Activated CD4-positive, alpha-beta memory T cell treated with anti-CD3 and anti-CD28 coated beads, Interleukin-2, amount 10 ng/mL, durations not matched to agents 7 days and 5 days (primary cell): ENCODE measurements around the gene SLC8A2. TPM values are rescaled to one million over a fixed set of nuclear protein-coding genes. Genes with fewer than 3 reads are reported as not detected.
A peak's percentile ranks its signal among the peaks of the same experiment; 100 is the strongest.
"Not testable (repeated sequence)": the region's sequence is repeated elsewhere in the genome, so short reads cannot be mapped to it uniquely, and the experiment has no call there.

Experiments
- CTCF ChIA-PET: fragments of 350-600 bp; sonication (Branson Sonifier 250); formaldehyde crosslinking; loops from one replicate; lab custom pipeline; 2021; ENCODE audit warnings: antibody characterized with exemption, inconsistent platforms; lab: Charles Lee
- POLR2A ChIA-PET: fragments of 350-600 bp; sonication (Branson Sonifier 250); formaldehyde crosslinking; loops from one replicate; lab custom pipeline; 2021; ENCODE audit warnings: antibody characterized with exemption; lab: Charles Lee
- DNase-seq: peaks from one replicate; pipeline ENCODE4 v3.0.0-alpha.2; 2020
- H3K27ac Mint-ChIP-seq: one replicate; pipeline ENCODE4 v1.8.0; 2021; ENCODE audit warnings: mild to moderate bottlenecking, mixed read lengths
- H3K27me3 Mint-ChIP-seq: one replicate; pipeline ENCODE4 v1.8.0; 2021; ENCODE audit warnings: mixed read lengths
- H3K36me3 Mint-ChIP-seq: one replicate; pipeline ENCODE4 v1.8.0; 2021; ENCODE audit warnings: low read depth, mixed read lengths
- H3K4me1 Mint-ChIP-seq: one replicate; pipeline ENCODE4 v1.8.0; 2021; ENCODE audit warnings: mixed read lengths
- H3K4me3 Mint-ChIP-seq: one replicate; pipeline ENCODE4 v1.8.0; 2021; ENCODE audit warnings: mild to moderate bottlenecking, mixed read lengths
- H3K9me3 Mint-ChIP-seq: one replicate; pipeline ENCODE4 v1.8.0; 2021; ENCODE audit warnings: mixed read lengths
- total RNA-seq, 2 experiments: library from RNA; stranded (reverse); gene quantifications; one replicate each; pipeline ENCODE4 v1.2.3, GENCODE V29; 2021

Gene SLC8A2
- total RNA-seq, 2 experiments from 2014 or later, result not detected

- H3K27ac Mint-ChIP-seq, result no peak overlapping the region
- POLR2A ChIA-PET, result interaction anchor here (1.8 kb wide), 1 partner anchor 23 kb away, joined by 5 read pairs; the partner anchor contains the start of gene NAPA
These were observed 20.4 kb upstream of the SLC8A2 start for GRCh38 chr19:47492137-47492533.

DNA sequence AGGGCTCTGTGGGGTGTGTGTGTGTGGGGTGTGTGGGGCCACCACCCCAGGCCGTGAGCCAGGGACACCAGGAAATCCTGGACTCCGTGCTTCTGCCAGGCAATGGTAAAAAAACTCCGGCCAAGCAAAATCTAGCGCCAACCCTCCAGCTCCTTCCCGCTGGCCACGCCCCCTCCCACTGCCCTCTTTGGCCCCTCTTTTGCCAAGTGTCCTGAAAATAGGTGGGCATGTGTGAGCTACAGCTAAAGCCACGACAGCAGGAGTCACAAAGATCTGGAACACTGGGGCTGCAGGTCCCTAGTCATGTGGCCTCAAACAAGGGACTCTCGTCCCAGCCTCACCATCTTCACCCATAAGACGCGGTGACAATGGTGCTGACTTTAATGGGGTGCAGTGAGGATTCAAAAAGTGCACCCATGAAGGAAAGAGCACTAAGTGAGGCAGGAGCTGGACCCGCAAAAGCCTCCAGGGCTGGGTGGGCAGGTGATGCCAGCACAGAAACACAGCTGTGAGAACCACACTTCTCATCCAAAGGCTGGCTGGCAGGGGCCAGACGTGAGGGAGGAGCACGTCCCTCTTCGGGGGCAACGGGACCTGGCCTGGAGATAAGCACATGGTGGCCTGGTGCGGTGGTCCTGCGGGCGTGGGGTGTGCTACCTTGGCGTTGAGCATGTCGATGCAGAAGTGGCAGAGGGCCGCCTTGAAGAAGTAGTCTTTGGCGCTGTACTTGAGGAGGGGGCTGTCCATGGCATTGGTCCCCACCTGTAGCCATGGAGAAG is 19.9 kb upstream of the SLC8A2 start:
- CTCF ChIA-PET, result no interaction called here
- peaks cover 35% of the 10 kb centered on the region for H3K36me3 Mint-ChIP-seq
- no peak for DNase-seq
- no peak overlapping the region for H3K27ac Mint-ChIP-seq
- H3K4me3 Mint-ChIP-seq, result no peak overlapping the region
- H3K27me3 Mint-ChIP-seq, result no peaks in the 10 kb centered on the region
- peaks cover 2% of the 10 kb centered on the region for H3K4me1 Mint-ChIP-seq
- POLR2A ChIA-PET, result interaction anchor here (1.2 to 1.8 kb wide), 2 partner anchors 16 to 24 kb away, joined by 3 to 5 read pairs; partner anchors contain the start of gene NAPA
- H3K9me3 Mint-ChIP-seq, result no peaks in the 10 kb centered on the region

More at GRCh38 chr19:47492137-47492533, 20.4 kb upstream of the SLC8A2 start:
- no peaks in the 10 kb centered on the region for H3K27me3 Mint-ChIP-seq
- CTCF ChIA-PET, result interaction anchor here (0.6 kb wide), 1 partner anchor 37 kb away, joined by 6 read pairs; no protein-coding TSS in a partner anchor
- H3K9me3 Mint-ChIP-seq, result no peaks in the 10 kb centered on the region
- H3K4me1 Mint-ChIP-seq, result peaks cover under 1% of the 10 kb centered on the region
- no peak for DNase-seq
- peaks cover 35% of the 10 kb centered on the region for H3K36me3 Mint-ChIP-seq
- H3K4me3 Mint-ChIP-seq, result no peak overlapping the region

DNA sequence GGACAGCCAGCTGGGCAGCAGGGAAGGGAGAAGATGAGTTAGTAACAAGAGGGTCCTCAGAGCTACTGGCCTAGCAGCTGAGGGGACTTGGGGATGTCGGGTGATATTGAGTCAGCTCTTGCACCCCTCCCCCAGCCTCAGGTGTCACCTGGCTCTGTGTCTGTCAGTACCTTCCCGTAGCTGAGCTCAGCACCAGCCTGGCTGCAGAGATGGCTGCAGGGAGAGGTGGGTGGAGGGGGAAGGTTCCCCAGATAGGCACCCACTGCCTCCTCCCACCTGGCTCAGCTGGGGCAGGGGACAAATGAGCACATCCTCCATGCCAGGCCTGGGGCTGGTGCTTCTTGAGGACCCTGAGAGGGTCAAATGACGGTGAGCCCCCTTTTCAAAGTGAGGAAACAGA is 19.2 kb upstream of the SLC8A2 start:
- no peaks in the 10 kb centered on the region for H3K9me3 Mint-ChIP-seq
- no peak overlapping the region for H3K4me3 Mint-ChIP-seq
- H3K27ac Mint-ChIP-seq, result no peak overlapping the region
- CTCF ChIA-PET, result interaction anchor here (0.6 kb wide), 1 partner anchor 9 kb away, joined by 3 read pairs; no protein-coding TSS in a partner anchor
- H3K27me3 Mint-ChIP-seq, result no peaks in the 10 kb centered on the region
- no peak for DNase-seq
- peaks cover 32% of the 10 kb centered on the region for H3K36me3 Mint-ChIP-seq
- POLR2A ChIA-PET, result interaction anchor here (0.7 to 1.2 kb wide), 2 partner anchors 17 to 22 kb away, joined by 3 read pairs; no protein-coding TSS in a partner anchor
- H3K4me1 Mint-ChIP-seq, result peaks cover 5% of the 10 kb centered on the region

GRCh38 chr19:47490031-47490430 is 18.3 kb upstream of the SLC8A2 start:
- Mint-ChIP-seq H3K4me3 (no peak overlapping the region), H3K9me3 (no peaks in the 10 kb centered on the region), H3K36me3 (peaks cover 37% of the 10 kb centered on the region), H3K27ac (no peak overlapping the region), H3K27me3 (no peaks in the 10 kb centered on the region), H3K4me1 (peaks cover 13% of the 10 kb centered on the region)
- CTCF ChIA-PET, result no interaction called here
- no peak for DNase-seq
- POLR2A ChIA-PET, result interaction anchor here (0.7 to 1.2 kb wide), 2 partner anchors 18 to 23 kb away, joined by 3 read pairs; no protein-coding TSS in a partner anchor

DNA sequence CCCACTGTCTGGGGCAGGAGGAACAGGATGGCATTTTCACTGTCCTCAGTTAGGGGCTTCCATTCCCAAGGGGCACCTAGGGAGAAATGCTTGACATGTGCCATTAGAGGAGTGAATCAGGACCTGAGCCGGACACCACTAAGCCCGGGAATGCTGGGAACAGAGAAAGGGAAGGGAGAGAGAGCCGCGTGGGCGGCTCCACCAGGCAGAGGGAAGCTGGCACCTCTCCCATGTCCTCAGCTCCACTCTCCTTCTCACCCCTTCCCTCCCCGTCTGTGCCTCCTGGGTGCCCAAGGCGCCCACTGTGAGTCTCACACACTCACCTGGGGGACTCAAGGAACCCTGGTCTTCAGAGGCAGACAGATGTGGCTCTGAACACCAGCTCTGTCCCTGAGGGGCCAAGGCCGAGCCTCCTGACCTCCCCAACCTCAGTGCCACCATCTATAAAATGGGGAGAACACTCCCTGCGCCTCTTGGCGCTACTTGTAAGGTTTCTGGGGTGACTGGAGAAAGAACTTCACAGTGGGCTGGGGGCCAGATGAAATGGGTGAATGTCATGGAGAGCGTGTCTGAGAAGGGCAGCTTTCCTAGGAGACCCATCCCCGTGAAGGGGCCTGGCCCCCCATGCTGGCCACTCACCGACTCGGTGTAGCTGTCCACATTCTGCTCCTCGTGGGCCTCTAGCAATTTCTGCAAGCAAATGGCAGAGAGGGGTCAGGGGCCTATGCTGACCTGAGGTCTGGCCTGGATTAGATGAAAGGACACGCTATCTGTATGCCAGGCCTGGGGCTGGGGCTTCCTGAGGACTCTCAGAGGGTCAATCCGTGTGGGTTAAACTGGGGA is 17.6 kb upstream of the SLC8A2 start:
- no peaks in the 10 kb centered on the region for H3K9me3 Mint-ChIP-seq
- POLR2A ChIA-PET, result interaction anchor here (1.1 to 1.2 kb wide), 2 partner anchors 26 to 209 kb away, joined by 3 read pairs; no protein-coding TSS in a partner anchor
- peaks cover 18% of the 10 kb centered on the region for H3K4me1 Mint-ChIP-seq
- CTCF ChIA-PET, result no interaction called here
- peaks cover 37% of the 10 kb centered on the region for H3K36me3 Mint-ChIP-seq
- H3K27me3 Mint-ChIP-seq, result no peaks in the 10 kb centered on the region
- DNase-seq, result no peak
- H3K4me3 Mint-ChIP-seq, result no peak overlapping the region
- H3K27ac Mint-ChIP-seq, result no peak overlapping the region

DNA sequence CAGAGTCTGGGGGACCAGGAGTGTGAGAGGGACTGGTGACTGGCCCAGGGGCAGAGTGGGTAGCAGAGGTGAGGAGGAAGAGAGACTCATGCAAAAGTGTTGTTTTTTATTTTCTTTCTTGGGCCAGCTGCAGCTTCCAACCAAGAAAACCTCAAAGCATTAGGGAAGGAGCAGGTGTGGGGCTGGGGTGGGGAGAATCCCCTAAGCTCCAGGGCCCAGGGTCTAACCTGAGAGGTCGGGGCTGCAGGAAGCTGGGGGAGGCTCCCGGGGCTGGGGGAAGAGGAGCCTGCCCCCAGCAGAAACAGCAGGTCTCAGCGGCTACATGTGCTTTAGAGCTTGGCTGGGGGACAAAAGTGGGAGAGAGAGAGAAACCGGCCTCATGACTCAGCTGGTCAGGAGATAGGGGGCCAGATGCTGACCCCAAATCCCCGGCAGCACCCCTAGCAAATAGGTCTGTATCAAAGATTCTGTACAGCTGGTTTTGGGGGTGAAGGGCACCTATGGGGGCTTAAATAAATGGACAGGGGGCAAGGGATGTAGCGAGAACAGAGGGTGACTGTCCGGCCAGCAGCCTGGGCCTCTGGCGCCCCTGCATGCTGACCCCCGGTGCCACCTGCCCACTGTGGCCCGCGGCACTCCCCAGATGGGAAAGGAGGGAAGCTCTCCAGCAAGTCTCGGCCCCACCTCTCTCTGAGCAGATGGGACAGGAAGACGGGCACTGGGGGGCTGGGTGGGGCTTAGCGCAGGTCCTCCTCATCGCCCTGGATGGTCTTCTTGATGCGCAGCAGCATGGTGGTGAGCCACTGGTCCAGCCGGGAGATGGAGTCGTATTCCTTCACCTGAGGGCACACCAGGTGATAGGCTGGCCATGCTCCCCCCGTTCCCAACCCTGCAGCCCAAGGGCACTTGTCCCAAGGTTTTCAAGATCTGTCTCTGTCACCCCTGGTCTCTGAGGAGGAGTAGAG is 16.1 kb upstream of the SLC8A2 start:
- H3K9me3 Mint-ChIP-seq, result no peaks in the 10 kb centered on the region
- peaks cover 30% of the 10 kb centered on the region for H3K36me3 Mint-ChIP-seq
- CTCF ChIA-PET, result interaction anchor here (0.8 to 1.6 kb wide), 3 partner anchors 28 to 59 kb away, joined by 3 to 4 read pairs (median 3); partner anchors contain the start of gene NAPA
- H3K4me1 Mint-ChIP-seq, result peaks cover 26% of the 10 kb centered on the region
- no peak overlapping the region for H3K4me3 Mint-ChIP-seq
- POLR2A ChIA-PET, result interaction anchor here (0.8 to 1.1 kb wide), 2 partner anchors 53 to 210 kb away, joined by 3 to 4 read pairs; no protein-coding TSS in a partner anchor
- H3K27me3 Mint-ChIP-seq, result no peaks in the 10 kb centered on the region
- DNase-seq, result no peak
- no peak overlapping the region for H3K27ac Mint-ChIP-seq

DNA sequence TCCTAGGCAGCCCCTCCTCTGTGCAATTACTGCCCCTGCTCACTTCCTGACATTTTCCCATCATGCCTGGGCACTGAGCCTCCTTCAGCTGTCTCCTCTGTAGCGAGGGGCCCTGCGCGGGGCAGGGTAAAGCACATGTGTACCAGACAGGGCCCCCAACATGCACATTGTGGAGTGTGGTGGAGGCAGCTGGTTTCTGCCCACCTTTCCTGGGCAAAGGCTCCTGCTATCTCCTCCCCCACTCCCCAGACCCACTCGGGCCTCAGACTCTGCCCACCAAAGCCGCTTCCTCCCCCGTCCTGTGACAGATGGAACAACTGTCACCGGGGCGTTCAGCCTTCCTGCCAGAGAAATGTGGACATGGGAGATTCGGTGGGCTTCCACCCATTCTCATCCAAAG is 15.2 kb upstream of the SLC8A2 start:
- no peaks in the 10 kb centered on the region for H3K9me3 Mint-ChIP-seq
- H3K27me3 Mint-ChIP-seq, result no peaks in the 10 kb centered on the region
- ChIA-PET POLR2A (interaction anchor here (0.9 kb wide), 1 partner anchor 26 kb away, joined by 5 read pairs; no protein-coding TSS in a partner anchor), CTCF (interaction anchor here (1.3 to 1.6 kb wide), 2 partner anchors 50 to 59 kb away, joined by 3 read pairs; no protein-coding TSS in a partner anchor)
- H3K4me3 Mint-ChIP-seq, result no peak overlapping the region
- peaks cover 26% of the 10 kb centered on the region for H3K4me1 Mint-ChIP-seq
- H3K27ac Mint-ChIP-seq, result no peak overlapping the region
- no peak for DNase-seq
- peaks cover 27% of the 10 kb centered on the region for H3K36me3 Mint-ChIP-seq

GRCh38 chr19:47486220-47486619 is 14.5 kb upstream of the SLC8A2 start:
- ChIA-PET CTCF (interaction anchor here (1.3 to 3.3 kb wide), 2 partner anchors 29 to 58 kb away, joined by 3 to 33 read pairs; partner anchors contain the start of gene NAPA), POLR2A (interaction anchor here (1.8 to 3.0 kb wide), 2 partner anchors 27 to 122 kb away, joined by 7 to 16 read pairs; no protein-coding TSS in a partner anchor)
- Mint-ChIP-seq H3K36me3 (peaks cover 24% of the 10 kb centered on the region), H3K4me1 (peaks cover 27% of the 10 kb centered on the region)
- not testable (repeated sequence) for DNase-seq, H3K27me3 Mint-ChIP-seq, H3K4me3 Mint-ChIP-seq, H3K9me3 Mint-ChIP-seq, H3K27ac Mint-ChIP-seq

DNA sequence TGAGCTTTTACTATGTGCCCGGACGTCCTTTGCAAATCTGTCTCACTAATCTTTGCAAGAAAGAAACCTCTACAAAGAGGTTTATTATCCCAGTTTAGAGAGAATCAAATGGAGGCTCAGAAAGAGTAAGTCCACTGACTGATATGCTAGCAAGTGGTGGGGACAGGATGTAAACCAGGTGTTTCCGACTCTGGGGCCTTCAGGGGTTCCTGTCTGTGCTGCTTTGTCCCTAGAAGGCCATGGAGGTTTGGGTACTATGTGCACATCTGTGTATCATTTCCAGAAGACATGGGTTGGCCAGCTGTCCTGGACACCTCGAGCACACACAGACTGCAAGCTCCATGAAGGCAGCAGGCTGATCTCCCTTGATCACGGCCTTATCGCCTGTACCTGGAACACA is 13.5 kb upstream of the SLC8A2 start:
- peak overlapping the region; percentile 96 for H3K4me3 Mint-ChIP-seq
- ChIA-PET POLR2A (interaction anchor here (0.6 to 3.0 kb wide), 8 partner anchors 17 to 125 kb away, joined by 3 to 16 read pairs (median 6); no protein-coding TSS in a partner anchor), CTCF (interaction anchor here (0.6 to 3.3 kb wide), 10 partner anchors 16 to 233 kb away, joined by 3 to 33 read pairs (median 8); partner anchors contain the start of gene NAPA)
- no peaks in the 10 kb centered on the region for H3K27me3 Mint-ChIP-seq
- peak overlapping the region; percentile 94 for H3K27ac Mint-ChIP-seq
- peaks cover 20% of the 10 kb centered on the region for H3K36me3 Mint-ChIP-seq
- peaks cover 31% of the 10 kb centered on the region for H3K4me1 Mint-ChIP-seq
- DNase-seq, result peak; percentile 28
- H3K9me3 Mint-ChIP-seq, result no peaks in the 10 kb centered on the region

GRCh38 chr19:47483800-47484690 is 12.4 kb upstream of the SLC8A2 start, which contains the start of gene KPTN:
TSS of gene KPTN (minus strand) at chr19:47484219. CDS start at chr19:47484160, 59 bp downstream.
- Mint-ChIP-seq H3K4me3 (peak within 1 kb of the TSS; percentile 96), H3K27ac (peak within 1 kb of the TSS; percentile 94), H3K9me3 (no peaks in the 10 kb centered on the region), H3K36me3 (peaks cover 11% of the 10 kb centered on the region), H3K27me3 (no peaks in the 10 kb centered on the region), H3K4me1 (peaks cover 34% of the 10 kb centered on the region)
- CTCF ChIA-PET, result interaction anchor here (0.7 to 3.3 kb wide), 28 partner anchors 8 to 880 kb away, joined by 3 to 33 read pairs (median 5); partner anchors contain the start of genes DHX34, NAPA, NOP53 and SYNGR4
- POLR2A ChIA-PET, result interaction anchor here (0.6 to 3.0 kb wide), 18 partner anchors 9 to 687 kb away, joined by 3 to 20 read pairs (median 5); partner anchors contain the start of genes BICRA, INAFM1, NAPA and NOP53
- peak; percentile 91 for DNase-seq
